K562 (cell line): ENCODE data around the gene GORASP1. TPM values are rescaled to one million over a fixed set of nuclear protein-coding genes. Genes with fewer than 3 reads are reported as not detected.
A peak's percentile ranks its signal among the peaks of the same experiment; 100 is the strongest.

ENCODE experiments used
- ARID3A ChIP-seq: IDR thresholded peaks from 2 replicates; pipeline ENCODE4 v1.6.1; 2012; ENCODE audit warnings: low read depth, low read length, improper control_type of control experiment, borderline replicate concordance
- FOXA3 ChIP-seq, 2 experiments: fragments of 450-650 bp in 1 of 2; sonication (generic) in 1 of 2; formaldehyde crosslinking; IDR thresholded peaks in 1 of 2; conservative IDR thresholded peaks in 1 of 2; 2 replicates each; pipeline versions ENCODE4 v1.4.0 to v1.8.0; 2020 to 2022; ENCODE audit warnings: mild to moderate bottlenecking in 2 of 2, missing genetic modification reagents in 1 of 2
- FOXO4 ChIP-seq: fragments of 450-650 bp; formaldehyde crosslinking; IDR thresholded peaks from 2 replicates; pipeline ENCODE4 v1.4.0; 2020; ENCODE audit warnings: mild to moderate bottlenecking, moderate library complexity
- HBP1 ChIP-seq: fragments of 450-650 bp; formaldehyde crosslinking; IDR thresholded peaks from 2 replicates; pipeline ENCODE4 v1.4.0; 2022; ENCODE audit warnings: missing genetic modification characterization
- HOMEZ ChIP-seq: fragments of 250-450 bp; sonication (Bioruptor Pico); IDR thresholded peaks from 2 replicates; pipeline ENCODE4 v1.4.0; 2020; ENCODE audit warnings: mild to moderate bottlenecking, moderate library complexity
- MTA3 ChIP-seq: fragments of 450-650 bp; formaldehyde crosslinking; IDR thresholded peaks from 2 replicates; pipeline ENCODE4 v1.6.1; 2017; ENCODE audit warnings: mild to moderate bottlenecking, borderline replicate concordance
- PHF20 ChIP-seq: fragments of 450-650 bp; IDR thresholded peaks from 2 replicates; pipeline ENCODE4 v1.6.1; 2018; ENCODE audit not compliant: partially characterized antibody
- PREB ChIP-seq: sonication (generic); formaldehyde crosslinking; IDR thresholded peaks from 2 replicates; pipeline ENCODE4 v1.8.1; 2023; ENCODE audit warnings: mild to moderate bottlenecking, missing genetic modification reagents
- SETDB1 ChIP-seq: IDR thresholded peaks from one replicate; pipeline ENCODE4 v1.6.1; 2012; ENCODE audit warnings: low read length, control low read depth, inconsistent platforms
- SLC30A9 ChIP-seq: fragments of 250-450 bp; sonication (Bioruptor Pico); IDR thresholded peaks from 2 replicates; pipeline ENCODE4 v1.8.0; 2022; ENCODE audit warnings: mild to moderate bottlenecking, moderate library complexity
- SMAD2 ChIP-seq: fragments of 150-350 bp; IDR thresholded peaks from 2 replicates; pipeline ENCODE4 v1.6.1; 2014; ENCODE audit warnings: low read depth, mild to moderate bottlenecking, low read length
- SRSF1 ChIP-seq: fragments of 200-400 bp; formaldehyde crosslinking; IDR thresholded peaks from 2 replicates; pipeline ENCODE4 v1.6.1; 2017; ENCODE audit warnings: mild to moderate bottlenecking, low read depth, low read length, moderate library complexity
- SRSF7 ChIP-seq: fragments of 200-400 bp; formaldehyde crosslinking; optimal IDR thresholded peaks from 2 replicates; pipeline ENCODE3; 2017; ENCODE audit warnings: mild to moderate bottlenecking, low read depth, low read length
- TEAD1 ChIP-seq, 2 experiments: fragments of 450-650 bp in 1 of 2; sonication (generic) in 1 of 2; formaldehyde crosslinking; IDR thresholded peaks; 2 replicates each; pipeline versions ENCODE4 v1.4.0 to v1.8.0; 2020 to 2022; ENCODE audit warnings: mild to moderate bottlenecking in 2 of 2, missing genetic modification reagents in 1 of 2
- UBTF ChIP-seq, 2 experiments: IDR thresholded peaks; 2 replicates each; pipeline ENCODE4 v1.6.1; 2012; ENCODE audit warnings: improper control_type of control experiment in 2 of 2, low read depth in 2 of 2, low read length in 2 of 2, borderline replicate concordance in 1 of 2
- ZNF133 ChIP-seq: fragments of 250-450 bp; sonication (Bioruptor Pico); IDR thresholded peaks from 2 replicates; pipeline ENCODE4 v1.4.0; 2020; ENCODE audit warnings: mild to moderate bottlenecking
- polyA plus RNA-seq, 8 experiments: library from polyadenylated mRNA; depleted of rRNA in 4 of 8; stranded (reverse) in 5 of 8; unstranded in 3 of 8; fragments of >200 nt; fragmentation: Nextera tagmentation in 2 of 8; fragmentation: Illumina TruSeq in 1 of 8; extraction: Ambion mirVana in 2 of 8; extraction: Trizol in 1 of 8; gene quantifications; 2 replicates each; pipeline versions ENCODE4 v1.2.1 to v1.2.3, GENCODE V29; 2011 to 2014; ENCODE audit warnings: inconsistent platforms in 1 of 8, missing spikeins in 1 of 8
- total RNA-seq, 7 experiments: library from RNA; depleted of rRNA in 6 of 7; stranded (reverse); fragments of >200 nt in 6 of 7; fragmentation: Illumina TruSeq in 2 of 7; extraction: Trizol in 2 of 7; gene quantifications; 2 replicates each; pipeline versions ENCODE4 v1.2.1 to v1.2.3, GENCODE V29; 2011 to 2021; ENCODE audit warnings: low replicate concordance in 1 of 7

Gene GORASP1
- total and polyA plus RNA-seq, 9 of the 15 experiments (the other 6 are each of a cell fraction or from before 2014, with no cell fraction given): 8.4 to 87.9 (median 67.6) TPM

- 0 out of 4 replicates have a peak, but pooled peaks of 1 of the 2 experiments have one; percentile 3 for TF ChIP-seq UBTF (IDR thresholded peaks at IDR 0.05; ENCODE audit: borderline replicate concordance in 1 of 2, low read depth in 2 of 2, low read length in 2 of 2)
- TF ChIP-seq PREB (CRISPR knock-in tag): peak; percentile 62; the same call in 1 of the 2 replicates
- peak in 1 of 2 experiments; percentile 57; a peak in 1 of 4 replicates for TF ChIP-seq TEAD1 (CRISPR knock-in tag; IDR thresholded peaks at IDR 0.05)
- TF ChIP-seq FOXO4 (CRISPR knock-in tag): no peak
- no peak for TF ChIP-seq SLC30A9 (CRISPR knock-in tag)
- peak; percentile 42 for TF ChIP-seq SETDB1
- TF ChIP-seq MTA3: peak; percentile 54; the same call in 1 of the 2 replicates
- no peak for TF ChIP-seq SRSF7
- TF ChIP-seq ZNF133: no peak
- TF ChIP-seq HBP1: 0 out of 2 replicates have a peak, but pooled peaks have one; percentile 41
- TF ChIP-seq ARID3A: no peak
- TF ChIP-seq HOMEZ (CRISPR knock-in tag): no peak
- TF ChIP-seq FOXA3 (CRISPR knock-in tag; conservative IDR thresholded peaks at IDR 0.05 in 1 of 2, IDR thresholded peaks at IDR 0.05 in 1 of 2): no peak
- TF ChIP-seq SRSF1: no peak
- TF ChIP-seq SMAD2: no peak
- TF ChIP-seq PHF20: peak; percentile 34
Observed at GRCh38 chr3:39107388-39108199, at the start of gene GORASP1, which contains the start of gene TTC21A (continued).
